Measurements from ENCODE around the gene KCND1.

DNA sequence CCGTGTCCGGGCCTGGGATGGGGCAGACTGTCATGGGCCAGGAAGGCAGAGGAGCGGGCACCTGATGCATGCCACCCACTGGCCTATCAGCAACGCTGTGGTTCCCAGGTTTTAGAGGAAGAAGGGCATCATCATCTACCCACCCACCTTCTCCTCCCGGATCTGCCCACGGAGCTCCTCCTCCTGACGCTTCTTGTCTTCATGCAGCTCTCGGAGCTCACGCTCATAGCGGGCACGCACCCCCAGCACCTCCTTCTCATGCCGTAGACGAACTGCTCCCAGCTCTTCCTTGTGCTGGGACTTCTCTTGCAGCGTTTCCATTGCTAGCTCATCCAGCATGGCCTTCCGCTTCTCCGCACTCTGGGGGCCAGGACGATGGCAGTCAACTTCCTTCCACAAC, 11.4 kb upstream of the KCND1 start:
- TF ChIP-seq, protein P1, sequence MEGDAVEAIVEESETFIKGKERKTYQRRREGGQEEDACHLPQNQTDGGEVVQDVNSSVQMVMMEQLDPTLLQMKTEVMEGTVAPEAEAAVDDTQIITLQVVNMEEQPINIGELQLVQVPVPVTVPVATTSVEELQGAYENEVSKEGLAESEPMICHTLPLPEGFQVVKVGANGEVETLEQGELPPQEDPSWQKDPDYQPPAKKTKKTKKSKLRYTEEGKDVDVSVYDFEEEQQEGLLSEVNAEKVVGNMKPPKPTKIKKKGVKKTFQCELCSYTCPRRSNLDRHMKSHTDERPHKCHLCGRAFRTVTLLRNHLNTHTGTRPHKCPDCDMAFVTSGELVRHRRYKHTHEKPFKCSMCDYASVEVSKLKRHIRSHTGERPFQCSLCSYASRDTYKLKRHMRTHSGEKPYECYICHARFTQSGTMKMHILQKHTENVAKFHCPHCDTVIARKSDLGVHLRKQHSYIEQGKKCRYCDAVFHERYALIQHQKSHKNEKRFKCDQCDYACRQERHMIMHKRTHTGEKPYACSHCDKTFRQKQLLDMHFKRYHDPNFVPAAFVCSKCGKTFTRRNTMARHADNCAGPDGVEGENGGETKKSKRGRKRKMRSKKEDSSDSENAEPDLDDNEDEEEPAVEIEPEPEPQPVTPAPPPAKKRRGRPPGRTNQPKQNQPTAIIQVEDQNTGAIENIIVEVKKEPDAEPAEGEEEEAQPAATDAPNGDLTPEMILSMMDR (IDR thresholded peaks at IDR 0.05; ENCODE audit: low read length) = no peak
- no peak for TF ChIP-seq EZH2 (IDR thresholded peaks at IDR 0.05; ENCODE audit: borderline replicate concordance, low read length)

All from OCI-LY1 (cell line).